Body of pancreas (tissue), 4 donors: ENCODE data around the gene PRX. TPM values are rescaled to one million over a fixed set of nuclear protein-coding genes. Genes with fewer than 3 reads are reported as not detected.
"Not testable (repeated sequence)": the region's sequence is repeated elsewhere in the genome, so short reads cannot be mapped to it uniquely, and the experiment has no call there.

Experiments
- ATAC-seq: fragments of 150-250 bp; one replicate; pipeline ENCODE4 v1.9.1; 2016
- DNase-seq, 4 donors: peaks; one replicate each; pipeline ENCODE4 v3.0.0-alpha.2; 2019
- H3K27ac ChIP-seq, 4 donors: fragments of 200-600 bp; sonication (generic); 1 replicate in 3 of 4; 2 replicates in 1 of 4; pipeline versions ENCODE4 v1.5.1 to v1.6.1; 2016 to 2019; ENCODE audit warnings: mild to moderate bottlenecking in 1 of 4, mixed read lengths in 1 of 4, moderate library complexity in 1 of 4
- H3K27me3 ChIP-seq, 2 donors: fragments of 200-600 bp; sonication (generic); one replicate each; pipeline ENCODE4 v1.6.0; 2016; ENCODE audit warnings: mild to moderate bottlenecking in 1 of 2
- H3K36me3 ChIP-seq, 2 donors: fragments of 200-600 bp; sonication (generic); replicated peaks in 1 of 2; 2 replicates each; pipeline ENCODE4 v1.5.1; 2016; ENCODE audit warnings: low read depth in 2 of 2; ENCODE audit not compliant: insufficient read depth in 1 of 2
- H3K4me1 ChIP-seq: fragments of 200-600 bp; sonication (generic); one replicate; pipeline ENCODE4 v1.6.0; 2016
- H3K4me3 ChIP-seq, 2 donors: fragments of 200-600 bp; sonication (generic); 1 replicate in 1 of 2; 2 replicates in 1 of 2; pipeline ENCODE4 v1.5.1; 2016 to 2019
- H3K9me3 ChIP-seq, 3 donors: fragments of 200-600 bp; sonication (generic); 1 replicate in 2 of 3; 2 replicates in 1 of 3; pipeline ENCODE4 v1.5.1; 2016
- CTCF ChIP-seq, 7 experiments: fragments of 450-650 bp in 4 of 7; fragments of 200-600 bp in 3 of 7; sonication (generic) in 3 of 7; IDR thresholded peaks; one replicate each; pipeline ENCODE4 v1.5.1; 2016 to 2019; ENCODE audit warnings: antibody characterized with exemption in 7 of 7
- POLR2A ChIP-seq, 3 donors: fragments of 450-650 bp; IDR thresholded peaks; one replicate each; pipeline ENCODE4 v1.6.1; 2016; ENCODE audit warnings: antibody characterized with exemption in 3 of 3, mild to moderate bottlenecking in 2 of 3
- WGBS, 2 donors: methylation state at CpG; one replicate each; pipeline ENCODE4 v1.1.5; 2017; 5-methylcytosine and 5-hydroxymethylcytosine counted together
- intact Hi-C: fragments of 100-400 bp; cut with DNase I; formaldehyde crosslinking; loops from one replicate; pipeline ENCODE4 v1.15.1; 2023
- total RNA-seq, 2 donors: library from RNA; depleted of rRNA; stranded (reverse); fragments of >200 nt; gene quantifications; one replicate each; pipeline ENCODE4 v1.1.0, GENCODE V29; 2016

Gene PRX
- total RNA-seq, 2 donors from 2014 or later, result 5.7 to 14.8 TPM

- H3K36me3 ChIP-seq, result peaks cover 0 to 2% of the 10 kb centered on the region in 2 donors
- no peak overlapping the region for H3K4me3 ChIP-seq
- H3K9me3 ChIP-seq, result no peaks in the 10 kb centered on the region
- WGBS, 2 donors, result 93 to 95% methylated on average over 9 to 16 of the region's 27 CpGs
- DNase-seq (no peak), ATAC-seq (no peak)
- H3K27me3 ChIP-seq, result no peaks in the 10 kb centered on the region
- no peaks in the 10 kb centered on the region for H3K4me1 ChIP-seq
- TF ChIP-seq CTCF (IDR thresholded peaks at IDR 0.05) (no peak), POLR2A (IDR thresholded peaks at IDR 0.05) (no peak)
- intact Hi-C loops, result no loop called here
- H3K27ac ChIP-seq, result no peak overlapping the region
These were observed 44.9 kb upstream of the PRX start for GRCh38 chr19:40457953-40458596.

GRCh38 chr19:40457048-40457447 lies 43.9 kb upstream of the PRX start:
- no peak overlapping the region for H3K4me3 ChIP-seq
- no peak for TF ChIP-seq POLR2A (IDR thresholded peaks at IDR 0.05)
- TF ChIP-seq CTCF (IDR thresholded peaks at IDR 0.05), result no peak
- peaks cover 0 to 2% of the 10 kb centered on the region in 2 donors for H3K36me3 ChIP-seq
- DNase-seq, result no peak
- no peak for ATAC-seq
- H3K27me3 ChIP-seq, result no peaks in the 10 kb centered on the region
- no peaks in the 10 kb centered on the region for H3K9me3 ChIP-seq
- H3K4me1 ChIP-seq, result no peaks in the 10 kb centered on the region
- H3K27ac ChIP-seq, result no peak overlapping the region
- intact Hi-C loops, result no loop called here
- WGBS, 2 donors, result 94 to 96% methylated on average over 5 of the region's 5 CpGs

GRCh38 chr19:40453943-40454342 lies 40.8 kb upstream of the PRX start:
- H3K4me3 ChIP-seq, H3K27me3 ChIP-seq, H3K4me1 ChIP-seq, intact Hi-C loops, H3K27ac ChIP-seq, H3K9me3 ChIP-seq, DNase-seq, ATAC-seq, H3K36me3 ChIP-seq: not testable (repeated sequence)
- 85 to 97% methylated on average over 5 to 6 of the region's 6 CpGs for WGBS, 2 donors

- no peaks in the 10 kb centered on the region for H3K27me3 ChIP-seq
- H3K4me3 ChIP-seq, result no peak overlapping the region
- H3K36me3 ChIP-seq, result peaks cover 0 to 2% of the 10 kb centered on the region in 2 donors
- H3K27ac ChIP-seq, result no peak overlapping the region
- H3K4me1 ChIP-seq, result no peaks in the 10 kb centered on the region
- WGBS, 2 donors, result 88 to 92% methylated on average over 5 of the region's 5 CpGs
- no peak for ATAC-seq
- no peak for TF ChIP-seq CTCF (IDR thresholded peaks at IDR 0.05)
- TF ChIP-seq POLR2A (IDR thresholded peaks at IDR 0.05), result no peak
- intact Hi-C loops, result no loop called here
- DNase-seq, result no peak
- H3K9me3 ChIP-seq, result no peaks in the 10 kb centered on the region
These were observed 40.1 kb upstream of the PRX start for GRCh38 chr19:40453151-40453735.

- whole genome bisulfite sequencing, 2 donors, result 60 to 65% methylated on average over 5 of the region's 5 CpGs
- Histone ChIP-seq H3K4me3 (no peak overlapping the region), H3K27ac (no peak overlapping the region), H3K9me3 (no peaks in the 10 kb centered on the region), H3K36me3 (peaks cover 0 to 4% of the 10 kb centered on the region in 2 donors), H3K27me3 (no peaks in the 10 kb centered on the region), H3K4me1 (no peaks in the 10 kb centered on the region)
- peak; percentile 18 for ATAC-seq
- intact Hi-C loops, result no loop called here
- DNase-seq, result no peak
- TF ChIP-seq CTCF (IDR thresholded peaks at IDR 0.05) (no peak), POLR2A (IDR thresholded peaks at IDR 0.05) (no peak)
These were observed 38.8 kb upstream of the PRX start for GRCh38 chr19:40452016-40452415.
